ENCODE results near the gene HSPB9.

The HSPB9 gene

DNA sequence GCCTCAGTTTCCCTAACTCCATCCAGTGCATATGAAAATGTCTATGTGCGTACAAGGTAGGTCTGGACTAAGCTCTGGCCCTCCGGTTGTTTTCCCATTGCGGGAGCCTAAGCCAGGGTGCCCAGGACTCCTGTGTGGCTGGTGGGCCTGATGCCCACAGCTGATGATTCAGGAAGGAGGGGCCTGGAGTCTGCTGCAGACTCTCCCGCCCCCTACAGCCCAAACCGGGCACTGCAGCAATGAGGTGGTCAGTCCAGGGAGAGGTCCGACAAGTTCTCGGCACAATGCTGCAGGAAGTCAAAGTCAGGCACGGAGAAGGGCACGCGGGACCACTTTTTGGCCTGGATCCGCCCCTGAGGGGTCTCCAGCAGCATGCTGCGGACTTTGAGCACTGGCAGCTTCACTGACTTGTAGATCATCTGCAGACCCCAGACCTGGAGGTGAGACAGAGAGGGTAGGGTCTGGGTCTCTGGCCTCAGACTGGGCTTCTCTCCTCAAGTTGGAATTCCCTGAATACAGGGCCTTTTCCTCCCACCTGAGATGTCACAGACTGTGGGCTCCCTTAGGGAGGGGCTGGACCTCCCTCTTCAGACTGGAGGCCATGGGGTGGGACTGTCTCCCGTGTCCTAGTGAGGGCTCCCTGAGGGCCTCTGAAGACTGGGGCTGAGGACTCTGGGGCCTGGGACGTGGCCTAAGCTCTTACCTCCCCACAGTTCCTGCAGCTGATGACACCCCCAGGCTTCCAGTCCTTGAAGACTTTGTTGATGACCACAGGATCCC lies 20.9 kb upstream of the HSPB9 start:
- no peak for DNase-seq

DNA sequence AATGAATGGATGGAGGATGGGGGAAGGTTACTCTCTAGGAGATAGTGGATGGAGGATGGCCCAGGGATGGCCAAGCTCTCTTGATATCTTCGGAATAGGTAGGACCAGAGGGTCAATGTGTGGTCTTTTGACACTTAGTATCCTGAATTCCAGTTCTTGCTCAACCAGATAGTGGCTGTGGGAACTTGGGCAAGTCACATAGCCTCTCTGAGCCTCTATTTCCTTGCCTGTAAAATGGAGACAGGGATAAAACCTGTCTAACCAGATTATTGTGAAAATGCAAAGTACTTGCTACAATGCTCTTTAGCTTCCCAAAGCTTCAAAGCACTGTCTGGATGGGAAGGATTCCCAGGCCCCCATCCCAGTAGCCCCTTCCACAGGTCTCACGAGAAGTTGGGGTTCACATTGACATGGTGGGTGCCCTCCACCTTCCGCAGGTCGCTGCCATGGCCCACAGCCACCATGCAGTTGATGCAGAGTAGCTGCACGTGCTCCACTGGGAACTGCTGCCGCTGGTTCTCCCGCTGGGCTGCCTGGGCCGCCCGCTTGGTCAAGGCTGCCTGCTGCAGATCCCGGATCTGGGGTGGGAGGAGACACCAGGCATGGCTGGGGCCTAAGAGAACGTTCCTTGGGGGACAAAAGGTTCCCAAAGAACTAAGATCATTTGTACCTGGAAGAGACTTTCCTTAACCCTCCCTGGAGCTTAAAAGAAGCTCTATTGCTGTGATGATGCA lies 19.2 kb upstream of the HSPB9 start:
- DNase-seq: no peak

DNA sequence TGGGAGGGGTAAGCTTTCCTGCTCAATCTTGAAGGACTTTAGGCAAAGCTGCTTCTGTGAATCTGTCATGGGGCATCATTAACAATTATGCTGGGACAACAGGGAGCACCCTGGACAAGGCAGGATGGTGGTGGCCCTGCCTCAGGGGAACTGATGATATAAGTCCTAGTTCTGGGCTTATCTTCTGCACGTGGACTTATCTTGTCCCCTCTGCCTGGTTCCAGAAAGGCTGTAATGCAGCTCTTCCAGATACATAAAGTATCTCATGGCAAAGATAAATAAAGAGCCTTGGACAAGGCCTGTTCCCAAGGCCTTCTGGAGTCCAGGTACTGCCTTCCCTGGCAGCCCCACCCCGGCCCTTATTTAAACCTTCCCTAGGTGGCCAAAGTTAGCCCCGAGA lies 18.3 kb upstream of the HSPB9 start:
- no peak for DNase-seq

DNA sequence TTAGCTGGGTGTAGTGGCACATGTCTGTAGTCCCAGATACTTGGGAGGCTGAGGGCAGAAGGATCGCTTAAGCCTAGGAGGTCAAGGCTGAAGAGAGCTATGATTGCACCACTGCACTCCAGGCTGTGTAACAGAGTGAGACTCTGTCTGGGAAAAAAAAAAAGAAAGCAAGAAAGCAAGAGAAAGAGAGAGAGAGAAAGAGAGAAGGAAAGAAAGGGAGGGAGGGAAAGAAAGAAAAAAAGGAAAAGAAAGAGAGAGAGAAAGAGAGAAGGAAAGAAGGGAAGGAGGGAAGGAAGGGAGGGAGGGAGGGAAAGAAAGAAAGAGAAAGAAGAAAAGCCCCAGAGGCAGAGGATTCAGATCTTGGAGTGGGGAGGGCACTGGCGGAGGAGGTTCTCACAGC lies 16.6 kb upstream of the HSPB9 start:
- DNase-seq: no peak

DNA sequence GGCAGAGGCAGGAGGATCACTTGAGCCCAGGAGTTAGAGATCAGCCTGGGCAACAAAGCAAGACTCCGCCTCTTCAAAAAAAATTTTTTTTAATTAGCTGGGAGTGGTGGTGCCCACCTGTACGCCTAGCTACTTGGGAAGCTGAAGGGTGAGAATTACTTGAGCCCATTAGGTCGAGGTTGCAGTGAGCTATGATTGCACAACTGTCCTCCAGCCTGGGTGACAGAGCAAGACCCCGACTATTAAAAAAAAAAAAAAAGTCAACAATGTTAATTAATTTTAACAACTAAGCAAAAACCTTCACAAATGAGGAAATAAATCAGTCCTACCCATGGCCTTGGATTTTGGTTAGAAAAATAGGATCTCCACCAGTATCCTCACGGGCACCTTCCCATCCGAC lies 15.5 kb upstream of the HSPB9 start:
- DNase-seq: no peak

DNA sequence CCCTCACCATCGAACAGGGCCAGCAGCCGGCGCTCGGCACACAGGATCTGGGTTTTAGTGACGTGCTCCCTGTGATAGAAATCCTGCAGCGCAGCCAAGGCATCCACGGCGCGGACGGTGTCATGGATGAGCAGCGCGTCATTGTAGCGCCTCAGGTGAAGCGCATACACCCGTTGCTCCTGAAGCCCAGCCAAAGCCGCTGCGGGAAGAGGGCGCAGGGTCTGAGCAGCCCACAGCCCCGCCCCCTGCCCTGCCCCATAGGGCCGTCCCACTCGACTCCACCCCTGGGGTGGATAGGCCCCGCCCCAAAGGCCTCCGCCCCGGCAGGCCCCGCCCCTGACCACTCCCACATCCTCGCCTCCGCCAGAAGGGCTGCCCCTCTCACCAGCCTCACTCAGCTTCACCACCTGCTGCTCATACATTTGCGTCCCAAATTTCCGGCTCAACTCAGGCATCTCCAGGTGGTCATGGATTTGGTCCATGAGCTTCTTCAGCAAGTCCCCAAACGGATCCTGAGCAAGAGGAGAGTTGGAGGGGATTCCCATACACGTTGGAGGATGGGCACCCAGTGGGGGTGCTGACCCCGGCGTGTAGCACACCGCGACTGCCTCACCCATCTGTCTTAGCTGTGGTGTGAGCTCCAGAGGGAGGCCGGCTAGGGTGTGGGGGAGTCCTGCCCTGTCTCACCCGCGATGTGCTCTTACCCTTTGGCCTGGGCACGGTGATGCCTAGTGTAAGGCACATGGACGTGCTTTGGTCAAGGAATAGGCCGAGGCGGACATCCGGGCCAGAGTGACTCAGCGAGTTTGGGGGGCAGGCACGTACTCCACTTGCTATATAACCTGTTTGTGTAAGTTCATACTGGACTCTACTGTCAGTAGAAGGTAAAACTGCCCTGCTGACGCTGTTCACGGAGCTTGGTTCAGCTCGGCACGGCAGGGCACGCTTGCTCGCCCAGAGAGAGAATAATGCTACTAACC lies 14.7 kb upstream of the HSPB9 start:
- peak; percentile 96 for DNase-seq

DNA sequence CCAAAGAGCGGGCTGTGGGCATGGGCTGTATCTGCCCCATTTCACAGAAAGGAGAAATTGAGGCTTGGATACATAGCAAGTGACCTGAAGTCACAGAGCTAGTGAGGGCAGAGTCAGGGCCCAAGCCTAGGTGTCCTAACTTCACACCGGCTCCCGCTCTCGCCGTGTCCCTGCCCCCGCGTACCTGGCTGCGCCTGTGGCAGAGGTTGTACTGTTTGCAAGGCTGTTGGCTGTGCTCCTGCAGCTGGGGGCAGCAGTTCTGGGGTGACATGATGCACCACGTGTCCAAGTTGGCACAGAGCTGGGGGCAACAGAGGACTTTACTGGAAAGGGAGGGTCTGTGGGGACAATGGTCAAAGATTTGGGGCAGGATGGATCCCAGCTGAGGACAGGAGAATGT lies 13.5 kb upstream of the HSPB9 start:
- DNase-seq: no peak

DNA sequence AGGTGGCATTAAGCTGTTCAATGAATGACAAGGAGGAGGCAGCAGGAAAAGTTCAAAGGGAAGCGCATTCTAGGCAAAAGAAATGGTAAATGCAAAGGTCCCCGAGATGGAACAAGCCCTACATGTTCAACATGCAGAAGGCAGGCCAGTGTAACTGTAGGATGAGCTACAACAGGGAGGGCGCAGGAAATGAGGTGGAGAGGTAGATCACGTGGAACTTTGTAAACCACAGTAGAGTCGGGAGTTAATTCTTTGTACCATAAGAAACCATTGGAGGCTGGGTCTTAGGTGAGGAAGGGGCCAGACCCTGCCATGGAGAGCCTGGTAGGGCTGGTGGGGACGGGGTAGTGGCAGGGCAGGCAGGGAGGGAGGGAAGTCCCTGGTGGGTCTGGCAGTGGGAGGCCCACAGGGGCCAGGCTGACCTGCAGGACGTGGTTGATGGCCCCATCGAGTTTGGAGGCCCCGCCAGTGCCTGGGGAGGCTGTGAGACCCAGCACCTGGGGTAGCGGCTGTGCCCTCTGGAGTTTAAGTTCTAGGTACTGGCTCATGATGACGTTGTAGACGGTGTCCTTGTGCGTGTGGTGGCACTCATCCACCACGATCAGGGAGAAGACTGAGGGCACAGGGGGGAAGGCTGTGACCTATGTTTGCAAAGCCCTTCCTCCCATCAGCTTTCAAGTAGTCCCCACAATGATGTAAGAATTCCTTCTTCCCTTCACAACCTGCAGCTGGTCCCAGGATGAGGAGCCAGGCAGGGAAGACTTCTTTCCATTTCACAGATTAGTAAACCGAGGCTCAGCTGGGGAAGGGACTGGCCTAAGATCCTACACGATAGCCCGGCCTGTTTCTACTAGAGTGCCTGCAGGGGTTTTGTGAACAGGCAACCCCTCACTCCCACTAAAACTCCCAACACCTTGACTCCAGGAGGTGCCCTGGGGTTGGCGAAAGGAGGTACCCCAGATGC lies 12.0 kb upstream of the HSPB9 start:
- DNase-seq: no peak

DNA sequence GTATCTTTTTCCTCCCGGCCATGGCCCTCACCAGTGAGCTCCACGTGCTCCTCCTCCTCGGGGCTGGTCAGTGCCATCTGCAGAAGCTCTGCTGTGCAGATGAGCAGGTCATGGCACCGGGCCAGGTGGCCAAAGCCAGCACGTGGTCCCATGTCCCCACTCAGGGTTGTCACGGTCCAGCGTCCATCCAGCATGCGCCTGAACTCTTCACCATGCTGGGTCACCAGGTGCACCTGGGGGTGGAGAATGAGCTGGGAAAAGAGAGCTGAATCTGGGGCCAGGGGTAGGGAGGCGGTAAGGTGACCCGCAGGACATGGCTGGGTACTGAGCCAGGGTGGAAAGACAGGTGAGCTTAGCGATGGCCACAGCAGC lies 11.4 kb upstream of the HSPB9 start:
- no peak for DNase-seq

DNA sequence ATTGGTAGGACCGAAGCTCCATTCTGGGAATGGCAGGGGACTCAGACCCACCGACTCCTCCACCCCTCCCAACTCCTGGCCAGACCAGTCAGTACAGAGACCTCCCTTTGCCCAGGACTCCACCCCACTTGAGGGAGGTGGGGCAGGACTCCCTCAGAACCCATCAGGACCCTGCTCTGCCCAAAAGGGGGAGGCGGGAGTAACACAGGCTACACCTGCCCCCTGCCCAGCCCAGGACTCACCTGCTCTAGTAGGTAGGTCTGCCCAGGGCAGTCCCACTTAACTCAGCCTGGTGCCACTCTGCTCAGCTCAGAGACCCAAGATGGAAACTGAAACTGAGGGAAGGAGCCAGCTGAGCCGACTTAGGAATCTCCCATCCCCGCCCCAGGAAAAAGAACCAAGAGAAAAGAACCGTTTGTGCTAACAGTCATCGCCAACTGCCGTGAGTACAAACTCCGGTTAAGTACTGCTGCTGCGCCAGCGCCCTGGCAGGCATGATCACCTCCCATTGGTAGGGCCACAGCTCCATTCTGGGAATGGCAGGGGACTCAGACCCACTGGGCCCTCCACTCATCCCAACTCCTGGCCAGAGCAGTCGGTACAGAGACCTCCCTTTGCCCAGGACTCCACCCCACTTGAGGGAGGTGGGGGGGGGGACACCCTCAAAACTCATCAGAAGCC lies 10.6 kb upstream of the HSPB9 start:
- DNase-seq: no peak

DNA sequence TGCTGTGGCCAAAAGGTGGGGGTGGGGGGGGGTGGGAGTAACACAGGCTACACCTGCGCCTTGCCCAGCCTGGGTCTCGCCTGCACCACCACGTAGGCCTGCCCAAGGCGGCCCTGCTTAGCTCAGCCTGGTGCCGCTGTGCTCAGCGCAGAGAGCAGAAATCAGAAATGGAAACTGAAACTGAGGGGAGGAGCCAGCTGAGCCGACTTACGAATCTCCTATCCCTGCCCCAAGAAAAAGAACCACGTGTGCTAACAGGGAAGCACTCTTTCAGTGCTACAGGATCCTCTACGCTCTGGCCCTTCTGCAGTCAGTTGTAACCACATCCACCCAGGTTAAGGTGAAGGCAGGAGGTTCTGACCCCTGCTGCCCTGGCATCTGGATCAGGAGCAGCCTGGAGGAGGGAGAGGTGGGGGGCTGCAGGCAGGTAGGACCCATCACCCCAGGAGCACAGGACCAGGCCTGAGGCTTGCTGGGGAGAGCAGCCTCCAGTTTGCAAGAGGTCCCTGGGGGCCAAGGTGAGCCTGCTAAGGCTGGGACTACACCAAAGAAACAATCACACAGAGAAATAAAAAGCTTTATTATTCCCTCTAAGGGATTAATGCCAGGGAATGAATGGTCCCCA lies 9.9 kb upstream of the HSPB9 start, which contains the start of gene DHX58:
Gene DHX58, minus strand, starts transcription at position 163 of the 625 bp plus-strand sequence. CDS start 822 bp downstream, outside the sequence.
- peak; percentile 10 for DNase-seq

DNA sequence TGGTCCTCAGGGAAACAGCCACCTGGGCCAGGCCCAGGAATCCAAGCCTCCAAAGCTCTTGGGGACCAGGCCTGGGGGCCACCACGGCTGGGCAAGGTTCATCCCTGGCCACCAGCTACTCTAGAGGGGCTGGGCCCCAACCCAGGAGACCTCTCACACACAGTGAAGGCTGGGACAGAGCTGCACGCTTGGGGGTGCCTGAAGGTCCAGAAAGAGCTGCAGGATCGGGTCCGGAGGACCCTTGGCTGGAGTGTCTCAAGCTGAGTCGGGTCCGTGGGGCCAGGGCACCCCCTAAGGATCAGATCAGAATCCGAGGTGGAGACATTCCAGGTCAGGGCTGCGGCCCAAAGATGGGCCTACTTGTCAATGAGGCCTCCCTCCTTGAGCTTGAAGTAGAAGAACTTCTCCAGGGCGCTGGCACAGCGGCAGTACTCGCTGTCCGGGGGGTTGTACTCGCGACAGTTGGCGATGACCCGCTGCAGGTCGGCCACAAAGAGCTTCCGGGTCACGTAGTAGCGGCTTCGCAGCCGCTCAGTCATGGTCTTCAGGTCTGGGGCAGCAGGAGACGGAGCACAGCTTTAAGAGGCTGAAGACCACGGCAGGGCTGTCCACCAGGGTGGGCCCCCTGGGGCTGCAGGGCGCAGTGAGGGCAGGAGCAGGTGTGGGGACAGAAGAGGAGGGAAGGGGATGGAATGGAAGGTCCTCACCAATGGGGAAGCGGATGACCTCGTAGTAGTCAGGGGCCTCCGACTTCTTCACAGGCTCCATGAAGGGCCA lies 9.1 kb upstream of the HSPB9 start:
- DNase-seq: no peak

DNA sequence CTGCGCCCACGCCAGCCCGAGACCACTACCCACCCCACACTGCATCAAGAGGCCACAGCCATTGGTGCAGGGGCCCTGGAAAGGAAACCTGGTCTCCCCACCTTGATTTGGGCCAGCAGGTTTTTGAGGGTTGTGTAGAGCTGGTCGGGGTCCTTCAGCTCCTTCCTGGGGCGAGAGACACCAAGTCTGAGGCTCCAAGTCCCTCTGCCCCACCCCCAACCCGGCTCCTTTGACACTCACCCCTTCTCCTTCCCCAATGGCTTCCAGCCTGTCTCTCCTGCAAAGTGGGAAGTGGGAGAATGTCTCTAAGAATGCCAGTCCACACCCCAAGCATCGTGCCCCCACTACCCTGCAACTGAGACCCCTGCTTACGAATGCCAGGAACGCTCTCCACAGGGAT lies 8.5 kb upstream of the HSPB9 start:
- DNase-seq: no peak

DNA sequence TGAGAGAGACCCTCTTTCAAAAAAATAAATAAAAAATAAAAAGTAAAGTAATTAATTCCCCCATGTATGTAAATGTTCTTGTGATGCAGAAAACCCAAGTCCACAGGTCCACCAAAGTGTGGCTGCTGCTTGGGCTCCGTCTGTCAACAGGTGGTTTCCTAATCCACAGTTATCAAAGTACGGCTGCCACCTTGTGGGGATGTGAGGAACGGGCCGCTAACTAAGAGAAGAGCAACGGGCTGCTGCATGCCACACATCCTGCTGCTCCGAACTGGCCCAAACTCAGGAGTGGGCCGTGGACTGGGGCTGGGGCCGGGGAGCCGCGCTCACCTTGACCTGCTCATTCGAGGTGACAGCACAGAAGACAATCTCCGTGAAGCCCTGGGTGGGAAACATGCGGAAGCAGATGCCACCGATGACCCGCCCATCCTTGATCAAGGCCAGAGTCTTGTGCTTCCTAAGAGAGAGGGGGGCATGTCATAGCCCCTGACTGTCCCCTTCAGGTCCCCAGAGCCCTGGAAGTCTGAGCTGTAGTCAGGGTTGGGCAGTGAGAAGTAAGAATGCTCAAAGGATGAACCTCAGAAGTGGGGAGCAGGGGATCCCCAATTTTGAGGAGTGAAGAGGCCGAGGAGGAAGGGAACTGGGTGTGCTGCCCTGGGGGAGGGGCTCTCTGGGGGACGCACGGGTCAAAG lies 5.8 kb upstream of the HSPB9 start:
- peak; percentile 55 for DNase-seq

DNA sequence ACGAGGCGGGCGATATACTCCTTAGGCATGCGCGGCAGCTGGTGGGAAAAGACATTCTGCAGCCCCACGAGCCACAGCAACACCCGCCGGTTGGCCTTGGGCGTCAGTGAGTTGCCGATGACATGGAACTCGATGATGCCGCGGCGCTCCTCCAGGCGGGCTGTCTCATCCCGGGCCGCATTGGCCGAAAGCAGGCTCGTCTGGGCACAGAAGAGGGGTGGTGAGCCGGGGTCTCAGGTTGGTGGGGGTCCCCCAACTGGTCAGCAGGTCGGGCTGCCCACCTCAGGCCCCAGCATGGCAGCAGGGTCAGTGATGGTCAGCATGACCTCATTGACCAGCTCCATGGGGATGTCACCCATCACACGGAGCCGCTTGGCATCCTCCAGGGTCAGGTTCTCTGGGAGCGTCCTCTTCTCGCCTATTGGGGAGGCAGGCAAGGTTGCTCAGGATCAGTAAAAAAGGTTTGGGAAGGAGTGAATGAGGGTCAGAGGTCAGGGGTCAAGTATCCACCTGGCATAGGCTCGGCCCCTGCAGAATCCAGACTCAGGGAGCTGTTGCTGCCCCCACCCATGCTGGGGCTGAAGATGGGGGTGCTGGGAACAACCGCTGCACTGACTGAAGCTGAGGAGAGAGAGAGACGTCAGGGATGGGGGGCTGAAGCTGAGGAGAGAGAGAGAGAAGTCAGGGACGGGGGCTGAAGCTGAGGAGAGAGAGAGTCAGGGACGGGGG lies 5.0 kb upstream of the HSPB9 start:
- no peak for DNase-seq

DNA sequence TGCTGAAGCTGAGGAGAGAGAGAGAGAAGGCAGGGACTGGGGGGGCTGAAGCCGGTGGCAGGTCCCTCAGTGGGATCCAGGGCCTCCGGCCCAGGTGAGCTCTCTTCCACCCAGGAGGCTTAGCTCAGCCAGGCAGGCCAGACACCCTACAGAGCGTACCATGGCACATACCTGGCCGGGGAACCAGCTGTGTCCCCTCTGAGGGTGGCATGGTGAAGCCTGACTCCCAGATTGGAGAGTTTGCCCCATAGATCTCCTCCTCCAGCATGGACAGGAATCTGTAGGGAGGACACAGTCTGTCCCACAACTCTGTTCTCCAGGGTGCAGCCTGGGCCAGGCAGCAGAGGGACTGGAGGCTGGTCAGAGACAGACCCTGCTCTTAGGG lies 4.5 kb upstream of the HSPB9 start:
- DNase-seq: no peak

DNA sequence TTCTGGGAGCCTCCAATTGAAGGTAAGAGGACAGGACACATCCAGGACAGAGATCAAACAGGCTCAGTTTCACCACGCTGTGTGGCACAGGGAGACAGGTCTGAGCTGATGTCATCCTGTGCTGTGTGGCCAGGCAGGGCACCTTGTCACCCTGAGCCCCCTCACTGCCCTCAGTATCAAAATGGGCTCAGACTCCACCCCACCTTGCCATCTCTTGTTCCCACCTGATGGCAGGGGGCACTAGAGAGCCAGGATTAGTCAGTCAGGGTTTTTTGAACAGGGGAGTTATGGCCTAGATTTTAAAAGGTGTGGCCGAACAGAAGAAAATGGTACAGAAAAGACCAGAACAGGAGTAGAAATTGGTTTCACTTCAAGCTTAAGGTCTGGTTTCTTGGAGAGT lies 4.1 kb upstream of the HSPB9 start:
- peak; percentile 35 for DNase-seq

DNA sequence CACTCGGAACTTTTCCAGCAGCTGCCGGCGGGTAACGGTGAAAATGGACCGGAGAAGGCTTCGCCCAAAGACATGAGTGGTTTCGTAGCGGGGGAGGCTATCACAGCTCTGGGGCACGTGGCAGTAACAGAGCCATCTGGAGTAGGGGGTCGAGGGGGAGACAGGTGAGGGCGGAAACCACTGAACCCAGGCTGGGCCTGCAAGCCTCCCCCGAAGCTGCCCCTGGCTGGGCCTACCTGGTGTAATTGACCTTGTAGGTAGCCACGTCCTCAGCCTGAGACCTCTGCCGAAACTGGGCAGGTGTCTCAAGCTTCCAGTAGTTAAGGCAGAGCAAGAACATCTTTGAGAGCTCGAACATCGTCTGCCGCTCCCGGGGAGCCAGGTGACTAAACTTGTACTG lies 3.3 kb upstream of the HSPB9 start:
- DNase-seq: no peak

Data from NCI-H2171 (cell line).